Activated CD4-positive, alpha-beta memory T cell treated with anti-CD3 and anti-CD28 coated beads, Interleukin-2, amount 10 ng/mL, durations not matched to agents 7 days and 5 days (primary cell): Measurements from ENCODE around the gene MITF. TPM values are rescaled to one million over a fixed set of nuclear protein-coding genes. Genes with fewer than 3 reads are reported as not detected.
"Not testable (repeated sequence)": the region's sequence is repeated elsewhere in the genome, so short reads cannot be mapped to it uniquely, and the experiment has no call there.

Source experiments
- CTCF ChIA-PET: fragments of 350-600 bp; sonication (Branson Sonifier 250); formaldehyde crosslinking; loops from one replicate; lab custom pipeline; 2021; ENCODE audit warnings: antibody characterized with exemption, inconsistent platforms; lab: Charles Lee
- POLR2A ChIA-PET: fragments of 350-600 bp; sonication (Branson Sonifier 250); formaldehyde crosslinking; loops from one replicate; lab custom pipeline; 2021; ENCODE audit warnings: antibody characterized with exemption; lab: Charles Lee
- DNase-seq: peaks from one replicate; pipeline ENCODE4 v3.0.0-alpha.2; 2020
- H3K27ac Mint-ChIP-seq: one replicate; pipeline ENCODE4 v1.8.0; 2021; ENCODE audit warnings: mild to moderate bottlenecking, mixed read lengths
- H3K27me3 Mint-ChIP-seq: one replicate; pipeline ENCODE4 v1.8.0; 2021; ENCODE audit warnings: mixed read lengths
- H3K36me3 Mint-ChIP-seq: one replicate; pipeline ENCODE4 v1.8.0; 2021; ENCODE audit warnings: low read depth, mixed read lengths
- H3K4me1 Mint-ChIP-seq: one replicate; pipeline ENCODE4 v1.8.0; 2021; ENCODE audit warnings: mixed read lengths
- H3K4me3 Mint-ChIP-seq: one replicate; pipeline ENCODE4 v1.8.0; 2021; ENCODE audit warnings: mild to moderate bottlenecking, mixed read lengths
- H3K9me3 Mint-ChIP-seq: one replicate; pipeline ENCODE4 v1.8.0; 2021; ENCODE audit warnings: mixed read lengths
- total RNA-seq, 2 experiments: library from RNA; stranded (reverse); gene quantifications; one replicate each; pipeline ENCODE4 v1.2.3, GENCODE V29; 2021

MITF gene
- total RNA-seq, 2 experiments from 2014 or later: not detected

DNA sequence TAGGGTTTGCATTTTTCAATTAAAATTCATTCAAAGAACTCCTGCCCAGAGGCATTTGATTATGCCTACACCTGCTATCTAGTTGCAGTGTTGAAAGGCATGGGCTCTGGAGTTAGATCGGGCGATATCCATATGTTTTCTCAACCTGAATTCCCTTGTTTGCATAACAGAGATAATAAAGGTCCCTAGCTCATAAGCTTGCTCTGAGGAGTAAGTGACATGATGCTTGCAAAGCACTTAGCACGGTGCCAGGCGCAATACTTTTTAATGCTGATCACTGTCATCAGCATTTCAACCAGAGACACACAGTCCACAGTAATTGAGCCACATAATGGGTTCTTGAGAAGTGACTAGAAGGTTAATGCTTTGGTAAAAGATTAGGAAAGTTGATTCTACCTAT lies 154.0 kb downstream of the MITF start:
- Mint-ChIP-seq H3K4me3 (no peak overlapping the region), H3K27me3 (no peaks in the 10 kb centered on the region), H3K27ac (no peak overlapping the region), H3K4me1 (no peaks in the 10 kb centered on the region), H3K9me3 (no peaks in the 10 kb centered on the region), H3K36me3 (no peaks in the 10 kb centered on the region)
- ChIA-PET POLR2A (no interaction called here), CTCF (no interaction called here)
- no peak for DNase-seq

DNA sequence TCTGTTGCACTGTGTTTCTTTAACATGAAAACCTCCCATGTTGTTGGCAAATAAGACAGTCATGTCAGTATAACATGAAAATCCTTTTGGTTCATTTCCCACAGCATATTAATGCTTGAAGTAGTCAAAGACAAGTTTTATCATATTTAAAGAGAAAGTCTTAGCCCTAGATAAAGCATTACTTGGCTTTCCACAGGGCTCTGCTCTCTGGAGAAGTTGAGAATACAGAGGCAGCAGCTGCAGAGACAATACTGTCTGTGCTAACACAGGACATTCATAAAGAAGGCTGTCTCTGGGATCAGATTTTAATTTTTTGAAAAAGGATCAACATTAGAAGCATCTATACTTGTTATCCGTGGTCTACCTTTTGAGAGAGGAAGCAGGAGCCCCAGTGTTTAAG lies 156.8 kb downstream of the MITF start:
- no peaks in the 10 kb centered on the region for H3K4me1 Mint-ChIP-seq
- POLR2A ChIA-PET: no interaction called here
- no peak overlapping the region for H3K4me3 Mint-ChIP-seq
- no peaks in the 10 kb centered on the region for H3K9me3 Mint-ChIP-seq
- no peaks in the 10 kb centered on the region for H3K27me3 Mint-ChIP-seq
- DNase-seq: no peak
- no peak overlapping the region for H3K27ac Mint-ChIP-seq
- CTCF ChIA-PET: no interaction called here
- no peaks in the 10 kb centered on the region for H3K36me3 Mint-ChIP-seq

DNA sequence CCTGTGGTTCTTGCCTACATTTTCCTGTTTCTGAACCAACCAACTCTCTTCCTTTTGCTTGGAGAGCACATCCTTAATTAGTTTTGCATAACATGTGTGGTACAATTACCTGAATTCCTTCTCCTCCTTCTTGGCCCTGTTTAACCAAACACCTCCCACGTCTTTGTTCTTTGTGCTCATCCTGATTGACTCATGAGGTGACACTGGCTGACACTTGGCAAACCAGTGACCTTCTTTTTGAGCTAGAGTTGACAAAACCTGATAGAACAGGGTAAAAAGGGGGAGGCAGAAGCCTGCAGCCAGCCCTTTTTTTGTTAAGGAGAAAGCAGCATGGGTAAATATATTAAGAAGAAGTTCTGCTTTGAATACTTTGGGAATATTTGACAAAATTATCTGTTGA lies 161.1 kb downstream of the MITF start:
- CTCF ChIA-PET: interaction anchor here (0.7 kb wide), 1 partner anchor 676 kb away, joined by 5 read pairs; no protein-coding TSS in a partner anchor
- H3K4me3 Mint-ChIP-seq: no peak overlapping the region
- POLR2A ChIA-PET: no interaction called here
- DNase-seq: no peak
- H3K4me1 Mint-ChIP-seq: no peaks in the 10 kb centered on the region
- H3K36me3 Mint-ChIP-seq: no peaks in the 10 kb centered on the region
- no peak overlapping the region for H3K27ac Mint-ChIP-seq
- H3K27me3 Mint-ChIP-seq: no peaks in the 10 kb centered on the region
- no peaks in the 10 kb centered on the region for H3K9me3 Mint-ChIP-seq

DNA sequence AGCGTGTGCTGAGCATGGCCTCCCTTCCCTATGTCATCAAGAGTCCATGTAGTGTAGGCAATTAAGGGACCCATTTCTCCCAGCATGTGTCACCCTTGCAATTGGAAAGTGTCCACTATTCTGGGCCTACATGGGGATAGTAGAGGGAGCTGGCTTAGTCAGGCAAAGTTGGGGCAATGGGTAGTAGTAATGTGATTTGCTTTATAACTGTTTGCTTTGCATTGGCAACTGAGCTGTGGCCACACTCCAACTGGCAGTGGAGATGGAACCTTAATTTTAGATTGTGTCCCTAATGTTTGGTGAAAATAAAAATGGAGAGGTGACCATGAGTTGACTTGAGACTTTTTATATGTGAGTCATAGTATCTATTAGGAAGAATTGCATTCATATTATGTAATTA lies 162.5 kb downstream of the MITF start:
- ChIA-PET POLR2A (no interaction called here), CTCF (no interaction called here)
- no peaks in the 10 kb centered on the region for H3K36me3 Mint-ChIP-seq
- DNase-seq: no peak
- H3K9me3 Mint-ChIP-seq: no peaks in the 10 kb centered on the region
- no peaks in the 10 kb centered on the region for H3K4me1 Mint-ChIP-seq
- H3K27me3 Mint-ChIP-seq: no peaks in the 10 kb centered on the region
- H3K27ac Mint-ChIP-seq: no peak overlapping the region
- no peak overlapping the region for H3K4me3 Mint-ChIP-seq

DNA sequence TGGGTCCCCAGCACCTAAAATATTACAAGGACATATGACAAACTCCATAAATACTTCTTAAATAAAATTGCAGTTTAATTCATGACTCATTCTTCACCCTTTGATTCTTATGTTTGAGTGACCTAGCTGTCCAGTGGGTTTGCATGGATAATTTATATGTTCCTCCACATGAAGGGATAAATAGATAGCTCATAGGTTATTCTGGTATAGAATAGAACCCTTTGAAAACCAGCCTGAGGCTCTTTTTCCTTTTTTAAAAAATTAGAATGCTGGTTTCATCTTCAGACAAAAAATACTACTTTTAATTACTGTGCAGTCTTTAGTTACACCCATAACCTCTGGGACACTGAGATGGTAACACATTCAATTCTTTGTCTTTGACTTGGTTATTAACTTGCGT lies 163.1 kb downstream of the MITF start:
- Mint-ChIP-seq H3K27me3 (no peaks in the 10 kb centered on the region), H3K36me3 (no peaks in the 10 kb centered on the region), H3K9me3 (no peaks in the 10 kb centered on the region), H3K27ac (no peak overlapping the region), H3K4me3 (no peak overlapping the region), H3K4me1 (no peaks in the 10 kb centered on the region)
- ChIA-PET CTCF (no interaction called here), POLR2A (no interaction called here)
- DNase-seq: no peak

DNA sequence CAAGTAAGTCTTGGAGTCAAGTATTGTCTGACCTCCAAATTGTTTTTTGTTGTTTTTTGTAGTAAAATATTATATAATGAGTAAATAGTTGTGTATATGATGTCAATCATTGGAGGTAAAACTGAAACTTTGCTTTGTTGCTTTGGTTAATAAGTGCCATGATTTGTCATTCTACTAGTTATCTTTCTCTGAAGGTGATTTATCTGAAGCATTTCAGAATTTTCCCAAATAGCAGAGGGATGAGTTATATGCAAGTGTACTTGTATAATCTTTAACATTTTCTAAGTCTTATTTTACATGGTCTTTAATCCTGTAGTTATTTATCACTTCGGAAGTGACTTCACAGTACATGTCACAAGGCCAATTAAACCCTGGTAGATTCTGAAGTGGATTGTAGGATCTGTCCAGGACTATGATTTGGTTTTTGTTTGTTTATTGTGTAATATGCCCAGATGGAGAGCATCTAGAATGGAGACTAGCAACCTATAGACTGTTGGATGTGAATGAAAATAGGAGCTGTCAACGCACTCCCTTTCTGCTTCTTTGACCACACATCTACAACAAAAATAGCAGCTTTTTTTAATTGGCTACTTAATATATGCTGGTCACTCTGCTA lies 167.2 kb downstream of the MITF start:
- H3K27ac Mint-ChIP-seq: no peak overlapping the region
- H3K9me3 Mint-ChIP-seq: no peaks in the 10 kb centered on the region
- H3K4me3 Mint-ChIP-seq: no peak overlapping the region
- no peaks in the 10 kb centered on the region for H3K27me3 Mint-ChIP-seq
- CTCF ChIA-PET: no interaction called here
- POLR2A ChIA-PET: no interaction called here
- DNase-seq: no peak
- no peaks in the 10 kb centered on the region for H3K36me3 Mint-ChIP-seq
- no peaks in the 10 kb centered on the region for H3K4me1 Mint-ChIP-seq

DNA sequence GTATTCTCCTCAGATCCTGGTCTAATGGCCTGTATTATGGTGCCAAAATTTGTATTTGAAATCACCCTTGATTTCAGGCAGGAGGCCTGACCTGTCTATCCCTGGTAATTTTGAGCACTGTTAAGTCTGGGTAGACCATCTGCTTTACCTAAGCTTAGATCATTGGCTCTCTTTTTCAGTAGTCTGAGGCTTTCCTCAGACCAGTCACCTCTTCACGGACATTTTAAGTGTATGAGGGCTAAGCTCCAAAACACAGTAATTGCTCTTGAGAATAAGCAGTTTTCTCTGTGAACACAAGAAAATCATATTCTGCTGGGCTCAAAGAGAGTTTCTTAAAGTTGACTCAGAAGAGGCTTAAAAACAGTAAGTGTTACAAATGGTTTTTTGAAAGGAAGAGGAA lies 168.3 kb downstream of the MITF start:
- no peaks in the 10 kb centered on the region for H3K36me3 Mint-ChIP-seq
- ChIA-PET CTCF (no interaction called here), POLR2A (no interaction called here)
- no peak overlapping the region for H3K27ac Mint-ChIP-seq
- H3K9me3 Mint-ChIP-seq: no peaks in the 10 kb centered on the region
- no peaks in the 10 kb centered on the region for H3K27me3 Mint-ChIP-seq
- no peaks in the 10 kb centered on the region for H3K4me1 Mint-ChIP-seq
- DNase-seq: no peak
- H3K4me3 Mint-ChIP-seq: no peak overlapping the region

DNA sequence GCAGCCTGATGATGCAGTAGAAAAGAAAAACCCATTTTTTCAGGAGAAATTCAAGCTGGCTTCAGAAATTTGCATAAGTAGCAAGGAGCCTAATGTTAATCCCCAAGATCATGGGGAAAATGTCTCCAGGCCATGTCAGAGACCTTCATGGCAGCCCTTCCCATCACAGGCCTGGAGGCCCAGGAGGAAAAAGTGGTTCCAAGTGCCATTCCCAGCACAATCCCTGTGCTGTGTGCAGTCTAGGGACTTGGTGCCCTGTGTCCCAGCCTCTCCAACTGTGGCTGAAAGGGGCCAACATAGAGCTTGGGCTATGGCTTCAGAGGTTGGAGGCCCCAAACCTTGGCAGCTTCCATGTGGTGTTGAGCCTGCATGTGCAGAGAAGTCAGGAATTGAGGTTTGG lies 170.6 kb downstream of the MITF start:
- DNase-seq, H3K9me3 Mint-ChIP-seq, POLR2A ChIA-PET, H3K4me1 Mint-ChIP-seq, CTCF ChIA-PET, H3K27ac Mint-ChIP-seq, H3K27me3 Mint-ChIP-seq, H3K4me3 Mint-ChIP-seq, H3K36me3 Mint-ChIP-seq: not testable (repeated sequence)

DNA sequence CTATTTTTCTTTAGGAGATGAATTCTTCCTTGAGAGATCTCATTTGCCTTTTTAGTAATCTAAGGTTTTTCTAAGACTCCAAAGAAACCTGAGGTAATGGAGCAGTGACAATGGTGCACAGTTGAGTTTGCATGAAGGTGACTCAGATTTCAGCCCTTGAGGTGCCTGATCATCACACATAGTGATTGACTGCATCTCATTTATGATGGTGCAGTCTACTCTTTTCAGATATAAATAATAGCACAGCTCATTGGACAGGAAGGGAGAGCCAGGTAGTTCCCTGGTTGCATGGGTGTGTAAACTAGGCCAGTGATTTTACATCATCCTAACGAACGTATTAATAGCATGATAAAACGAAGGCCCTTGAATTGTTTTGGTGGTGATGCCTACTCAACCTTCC lies 174.2 kb downstream of the MITF start:
- Mint-ChIP-seq H3K36me3 (no peaks in the 10 kb centered on the region), H3K9me3 (no peaks in the 10 kb centered on the region), H3K4me3 (no peak overlapping the region), H3K4me1 (no peaks in the 10 kb centered on the region), H3K27me3 (no peaks in the 10 kb centered on the region), H3K27ac (no peak overlapping the region)
- CTCF ChIA-PET: no interaction called here
- no peak for DNase-seq
- POLR2A ChIA-PET: no interaction called here

DNA sequence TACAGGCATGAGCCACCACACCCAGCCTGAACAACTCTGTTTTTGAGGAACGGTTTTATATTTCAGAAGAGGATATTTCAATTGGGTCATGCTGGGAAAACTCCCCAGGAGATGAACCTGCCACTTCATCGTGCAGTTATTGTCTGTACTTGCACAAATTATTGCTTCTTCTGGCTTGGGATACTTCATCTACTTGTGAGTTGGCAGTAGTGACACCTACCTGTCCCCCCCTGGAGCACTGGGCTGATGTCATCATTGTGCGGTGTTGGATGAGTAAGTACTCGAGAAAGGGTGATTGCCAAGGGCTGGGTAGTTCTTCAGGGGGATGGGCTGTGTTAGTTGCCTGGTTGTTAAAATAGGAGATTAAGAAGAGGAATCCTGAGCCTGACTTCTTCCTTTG lies 175.1 kb downstream of the MITF start:
- Mint-ChIP-seq H3K27ac (no peak overlapping the region), H3K4me1 (no peaks in the 10 kb centered on the region), H3K36me3 (no peaks in the 10 kb centered on the region), H3K9me3 (no peaks in the 10 kb centered on the region), H3K27me3 (no peaks in the 10 kb centered on the region), H3K4me3 (no peak overlapping the region)
- POLR2A ChIA-PET: no interaction called here
- no peak for DNase-seq
- CTCF ChIA-PET: no interaction called here

DNA sequence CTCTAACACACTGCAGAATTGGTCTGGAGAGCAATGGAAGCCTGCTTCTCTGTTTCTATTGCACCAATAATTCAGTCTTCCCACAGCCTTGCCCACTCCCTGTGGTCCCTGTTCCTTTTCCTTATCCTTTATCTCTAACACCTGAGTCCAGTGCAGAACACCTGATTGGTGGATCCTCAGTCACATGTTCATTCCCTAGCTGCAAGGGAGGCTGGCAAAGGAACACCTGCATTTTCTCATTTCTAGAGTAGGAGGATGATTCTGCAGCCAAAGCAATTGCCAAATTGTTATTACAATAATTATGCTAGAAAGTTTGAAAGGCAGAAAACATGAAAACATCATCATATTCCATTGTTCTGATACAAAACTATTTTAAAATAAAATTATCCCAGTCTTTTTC lies 176.5 kb downstream of the MITF start:
- ChIA-PET POLR2A (no interaction called here), CTCF (no interaction called here)
- Mint-ChIP-seq H3K9me3 (no peaks in the 10 kb centered on the region), H3K36me3 (no peaks in the 10 kb centered on the region), H3K27me3 (no peaks in the 10 kb centered on the region), H3K4me1 (no peaks in the 10 kb centered on the region), H3K27ac (no peak overlapping the region), H3K4me3 (no peak overlapping the region)
- no peak for DNase-seq

DNA sequence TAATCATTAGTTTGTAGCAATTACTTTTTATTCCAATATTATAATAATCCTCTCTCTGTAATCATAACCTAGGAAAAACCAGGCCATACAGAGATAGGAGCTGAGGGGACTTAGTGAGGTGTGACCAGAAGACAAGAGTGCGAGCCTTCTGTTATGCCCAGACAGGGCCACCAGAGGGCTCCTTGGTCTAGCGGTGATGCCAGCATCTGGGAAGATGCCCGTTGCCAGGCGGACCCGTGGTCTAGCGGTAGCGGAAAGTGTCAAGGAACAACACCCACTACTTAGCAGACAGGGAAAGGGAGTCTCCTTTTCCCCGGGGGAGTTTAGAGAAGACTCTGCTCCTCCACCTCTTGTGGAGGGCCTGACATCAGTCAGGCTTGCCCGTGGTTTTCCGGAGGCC lies 180.7 kb downstream of the MITF start:
- H3K27me3 Mint-ChIP-seq, H3K9me3 Mint-ChIP-seq, POLR2A ChIA-PET, DNase-seq, H3K36me3 Mint-ChIP-seq, H3K27ac Mint-ChIP-seq, H3K4me3 Mint-ChIP-seq, H3K4me1 Mint-ChIP-seq, CTCF ChIA-PET: not testable (repeated sequence)

DNA sequence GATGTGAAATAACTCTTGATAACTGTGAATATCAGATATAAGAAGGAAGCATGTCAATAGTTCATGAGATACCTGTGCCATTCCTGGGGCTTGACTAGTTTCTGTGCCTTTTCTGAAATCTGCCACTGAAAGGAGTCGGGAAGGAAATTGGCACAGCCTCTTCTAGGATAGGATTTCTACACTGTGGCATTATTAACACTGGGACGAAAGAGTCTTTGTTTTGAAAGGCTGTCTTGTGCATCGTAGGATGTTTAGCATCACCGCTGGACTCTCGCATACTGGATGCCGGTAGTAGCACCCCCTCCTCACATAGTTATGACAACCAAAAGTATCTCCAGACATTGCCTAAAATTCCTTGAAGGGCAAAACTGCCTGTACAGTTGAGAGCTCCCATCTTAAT lies 182.4 kb downstream of the MITF start:
- H3K27ac Mint-ChIP-seq: no peak overlapping the region
- CTCF ChIA-PET: no interaction called here

DNA sequence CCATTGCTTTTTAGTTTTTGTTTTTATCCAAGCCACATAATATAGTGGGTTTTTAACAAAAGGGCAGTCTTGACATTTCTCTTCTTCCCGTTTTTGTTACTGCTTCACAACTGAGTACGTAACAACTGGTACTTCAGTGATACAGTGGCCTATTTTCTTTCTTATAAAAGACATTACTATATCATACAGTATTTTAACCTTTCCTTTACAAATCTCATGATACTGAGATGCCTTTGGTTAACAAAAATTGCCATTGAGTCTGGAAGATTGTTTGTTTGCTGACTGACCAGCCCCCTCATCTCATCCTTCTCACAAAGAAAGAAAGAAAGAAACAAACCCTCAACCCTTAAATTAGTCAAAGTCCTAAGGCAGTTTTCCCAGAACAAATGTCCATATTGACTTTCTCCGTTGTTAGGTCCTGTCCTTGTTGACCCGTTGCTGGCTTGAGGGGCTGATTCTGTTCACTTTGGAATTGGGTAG lies 183.3 kb downstream of the MITF start:
- DNase-seq: no peak
- Mint-ChIP-seq H3K27me3 (no peaks in the 10 kb centered on the region), H3K4me3 (no peak overlapping the region), H3K9me3 (no peaks in the 10 kb centered on the region), H3K36me3 (no peaks in the 10 kb centered on the region), H3K27ac (no peak overlapping the region), H3K4me1 (no peaks in the 10 kb centered on the region)
- POLR2A ChIA-PET: no interaction called here
- CTCF ChIA-PET: no interaction called here

More for the DNA sequence above, 182.4 kb downstream of the MITF start:
- no peak for DNase-seq
- POLR2A ChIA-PET: no interaction called here
- Mint-ChIP-seq H3K4me3 (no peak overlapping the region), H3K9me3 (no peaks in the 10 kb centered on the region), H3K36me3 (no peaks in the 10 kb centered on the region), H3K27me3 (no peaks in the 10 kb centered on the region), H3K4me1 (no peaks in the 10 kb centered on the region)
